Activated effector memory CD4-positive, alpha-beta T cell treated with anti-CD3 and anti-CD28 coated beads, Interleukin-2, amount 50 U/mL, for 16 hours (primary cell): ENCODE results near the gene TXN.

Experiments
- DNase-seq: peaks from one replicate; pipeline ENCODE4 v3.0.0-alpha.2; 2020

TXN gene

GRCh38 chr9:110256380-110257096 is at the start of gene TXN:
TXN (minus strand) TSS chr9:110256507; CDS start chr9:110256435, 72 bp downstream.
- peak; percentile 95 for DNase-seq

GRCh38 chr9:110303133-110303532 is 46.8 kb upstream of the TXN start:
- no peak for DNase-seq

- no peak for DNase-seq
These were observed 41.8 kb upstream of the TXN start for GRCh38 chr9:110298043-110298605.

- no peak for DNase-seq
These were observed 36.9 kb upstream of the TXN start for GRCh38 chr9:110293248-110293647.

GRCh38 chr9:110291921-110292557 is 35.7 kb upstream of the TXN start:
- no peak for DNase-seq

- no peak for DNase-seq
These were observed 33.7 kb upstream of the TXN start for GRCh38 chr9:110290001-110290400.

GRCh38 chr9:110288503-110288902 is 32.2 kb upstream of the TXN start:
- DNase-seq: no peak

GRCh38 chr9:110287289-110287680 is 31.0 kb upstream of the TXN start:
- DNase-seq: no peak

GRCh38 chr9:110284211-110284844 is 28.0 kb upstream of the TXN start:
- DNase-seq: no peak

GRCh38 chr9:110283751-110284150 is 27.4 kb upstream of the TXN start:
- DNase-seq: no peak

GRCh38 chr9:110282739-110283081 is 26.4 kb upstream of the TXN start:
- DNase-seq: no peak

- DNase-seq: no peak
These were observed 25.9 kb upstream of the TXN start for GRCh38 chr9:110282018-110282738.

- no peak for DNase-seq
These were observed 21.9 kb upstream of the TXN start for GRCh38 chr9:110278080-110278707.

- DNase-seq: no peak
These were observed 20.5 kb upstream of the TXN start for GRCh38 chr9:110276781-110277180.

- no peak for DNase-seq
These were observed 14.1 kb upstream of the TXN start for GRCh38 chr9:110270211-110270995.

GRCh38 chr9:110266795-110267194 is 10.5 kb upstream of the TXN start:
- no peak for DNase-seq

GRCh38 chr9:110261632-110262031 is 5.3 kb upstream of the TXN start:
- DNase-seq: no peak

- DNase-seq: no peak
These were observed 4.6 kb upstream of the TXN start for GRCh38 chr9:110260911-110261310.

GRCh38 chr9:110259566-110259965 is 3.3 kb upstream of the TXN start:
- DNase-seq: no peak

- DNase-seq: no peak
These were observed 2.4 kb upstream of the TXN start for GRCh38 chr9:110258690-110259091.

- no peak for DNase-seq
These were observed 1.6 kb upstream of the TXN start for GRCh38 chr9:110257956-110258355.
